IPS DF 4.7 (cell line): ENCODE results near the gene CIROP.

ENCODE experiments used
- DNase-seq: peaks from one replicate; pipeline ENCODE4 v3.0.0-alpha.2; 2013; ENCODE audit warnings: low spot score; ENCODE audit errors: extremely low read depth

Gene CIROP

DNA sequence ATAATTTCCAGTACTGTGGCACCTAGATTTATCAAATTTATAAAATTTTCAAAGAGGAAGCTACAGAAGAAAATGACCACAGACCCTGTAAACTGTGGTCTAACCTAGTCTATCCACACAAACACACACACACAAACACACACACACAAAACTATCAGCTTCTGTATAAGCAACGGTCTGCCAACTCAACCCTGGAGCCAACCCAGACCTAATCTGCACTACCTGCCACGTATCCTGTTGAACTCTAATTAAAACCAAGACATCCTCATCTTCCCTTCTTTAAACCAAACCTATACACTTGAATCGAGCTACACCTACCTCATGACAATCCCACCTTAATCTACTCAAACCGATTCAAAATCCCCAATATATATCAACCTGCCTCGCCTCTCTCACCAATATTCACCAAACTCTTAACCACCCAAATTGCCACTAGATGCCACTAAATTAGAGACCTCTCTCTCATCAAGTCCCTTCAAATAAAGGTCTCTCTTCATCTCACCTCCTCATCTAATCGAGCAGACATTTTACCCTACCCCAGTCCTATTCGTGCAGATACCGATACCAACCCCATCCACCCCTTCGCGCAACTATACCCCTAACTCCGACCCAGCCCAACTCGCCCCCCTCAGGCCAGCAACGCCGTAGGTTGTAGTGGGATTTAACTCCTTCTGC, 10.7 kb downstream of the CIROP start:
- DNase-seq = no peak

DNA sequence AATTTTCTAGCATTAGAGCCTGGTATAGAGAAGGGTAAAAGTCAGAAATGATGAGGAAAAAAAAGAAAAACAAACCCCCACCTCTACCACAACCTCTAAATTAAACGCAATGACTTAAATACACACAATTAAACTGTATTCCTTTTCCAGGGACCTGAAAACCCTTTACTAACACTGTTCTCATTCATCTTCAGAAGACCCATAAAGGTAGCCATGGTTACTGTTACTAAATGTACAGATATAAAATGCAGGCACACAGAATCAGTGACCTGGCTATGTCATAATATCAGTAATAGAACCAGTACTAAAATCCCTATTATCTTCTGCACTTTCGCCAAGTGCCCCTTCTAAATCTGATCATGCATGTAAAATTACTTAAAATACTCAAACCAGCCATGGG, 11.3 kb downstream of the CIROP start:
- DNase-seq = no peak

DNA sequence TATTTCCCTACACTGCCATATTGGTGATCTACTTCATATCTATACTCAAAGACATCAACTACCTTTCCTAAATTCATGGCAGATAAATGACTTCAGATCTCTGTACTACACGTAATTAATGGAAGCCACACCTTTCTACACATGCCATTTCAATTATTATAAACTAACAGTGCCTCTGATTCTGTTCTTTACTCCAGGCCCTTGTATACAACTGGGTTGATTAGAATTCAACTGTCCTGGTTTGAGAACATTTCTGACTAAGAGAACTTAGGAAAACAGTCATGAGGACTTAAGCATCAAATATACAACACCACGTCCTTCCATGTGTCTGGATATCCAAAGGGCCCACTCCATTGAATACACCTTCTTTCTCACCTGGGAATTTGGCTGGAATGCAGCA, 11.7 kb downstream of the CIROP start:
- no peak for DNase-seq

DNA sequence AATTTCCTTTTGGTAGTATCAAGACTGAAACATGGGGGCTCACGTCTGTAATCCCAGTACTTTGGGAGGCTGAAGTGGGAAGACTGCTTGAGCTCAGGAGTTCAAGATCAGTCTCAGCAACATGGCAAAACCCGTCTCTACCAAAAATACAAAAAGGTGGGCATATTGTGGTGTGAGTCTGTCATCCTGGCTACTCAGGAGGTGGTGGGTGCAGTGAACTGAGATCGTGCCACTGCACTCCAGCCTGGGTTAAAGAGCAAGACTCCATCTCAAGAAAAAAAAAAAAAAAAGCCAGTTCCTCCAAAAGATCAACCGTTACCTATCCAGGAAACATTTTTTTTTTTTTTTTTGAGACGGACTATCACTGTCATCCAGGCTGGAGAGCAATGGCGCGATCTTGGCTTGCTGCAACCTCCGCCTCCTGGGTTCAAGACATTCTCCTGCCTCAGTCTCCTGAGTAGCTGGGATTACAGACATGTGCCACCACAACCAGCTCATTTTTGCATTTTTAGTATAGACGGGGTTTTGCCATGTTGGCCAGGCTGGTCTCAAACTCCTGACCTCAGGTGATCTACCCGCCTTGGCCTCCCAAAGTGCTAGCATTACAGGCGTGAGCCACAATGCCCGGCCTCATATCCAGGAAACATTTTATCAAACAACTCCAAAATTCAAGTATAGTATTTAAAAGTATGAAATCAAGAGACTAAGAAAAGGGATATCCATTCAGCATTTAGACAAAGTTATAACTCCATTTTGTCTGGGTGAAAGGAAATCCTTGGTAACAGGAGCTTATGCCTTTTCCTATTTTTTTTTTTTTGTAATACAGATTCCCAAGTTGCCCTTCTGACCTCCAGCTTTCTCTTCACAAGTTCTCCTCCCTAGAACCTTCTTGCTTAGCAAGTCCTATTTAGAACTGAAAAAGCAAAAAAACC, 13.2 kb downstream of the CIROP start:
- no peak for DNase-seq

DNA sequence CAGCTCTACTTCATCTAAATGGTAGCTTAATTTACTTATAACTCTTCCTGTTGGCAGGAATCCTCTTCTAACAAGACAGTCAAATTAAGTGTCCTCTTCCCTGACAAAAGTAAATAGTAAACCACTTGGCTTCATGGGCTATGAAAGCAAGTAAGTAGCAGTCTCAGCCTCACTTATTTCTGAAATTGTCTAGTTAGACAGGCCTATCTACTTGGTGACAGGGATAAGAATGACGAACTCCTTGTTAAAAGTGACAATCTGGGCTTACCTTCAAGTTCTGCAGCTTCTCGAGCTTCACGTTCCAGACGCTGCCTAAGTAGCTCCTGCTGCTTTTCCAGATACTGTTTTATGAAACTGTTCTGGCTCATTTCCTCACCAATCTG, 14.5 kb downstream of the CIROP start:
- DNase-seq = no peak

DNA sequence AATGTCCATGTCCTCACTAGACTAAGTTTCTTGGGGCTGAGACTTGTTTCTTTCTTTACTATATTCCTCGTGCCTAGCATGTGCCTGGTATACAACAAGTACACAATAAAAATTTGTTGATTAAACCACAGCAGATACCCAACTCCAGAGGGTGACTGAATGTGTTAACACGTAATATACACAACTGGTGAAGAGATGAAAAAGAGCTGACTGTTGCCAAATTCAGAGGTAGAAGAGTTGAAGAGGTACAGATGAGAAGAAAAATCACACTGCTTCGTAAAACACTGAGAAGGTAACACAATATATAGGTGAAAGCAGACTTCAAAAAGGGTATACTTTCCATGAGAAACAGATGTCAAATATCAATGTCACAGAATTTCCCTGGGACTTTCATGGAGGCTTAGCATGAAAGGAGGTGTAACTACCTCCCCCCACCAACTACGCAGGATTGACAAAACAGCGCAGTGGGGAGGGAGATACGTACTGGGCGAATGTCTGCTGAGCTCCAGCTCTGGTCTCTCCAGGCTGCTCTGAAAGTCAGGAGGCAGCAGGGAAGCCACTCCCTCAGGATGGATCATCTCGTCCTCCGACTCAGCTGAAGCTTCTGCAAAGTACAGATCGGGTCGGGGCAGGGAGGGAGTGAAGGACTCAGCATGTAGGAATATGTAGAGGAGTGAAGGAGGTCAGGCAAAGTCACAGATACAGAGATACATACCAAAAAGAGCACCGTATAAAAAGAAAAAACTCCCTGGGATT, 15.1 kb downstream of the CIROP start:
- DNase-seq = no peak

DNA sequence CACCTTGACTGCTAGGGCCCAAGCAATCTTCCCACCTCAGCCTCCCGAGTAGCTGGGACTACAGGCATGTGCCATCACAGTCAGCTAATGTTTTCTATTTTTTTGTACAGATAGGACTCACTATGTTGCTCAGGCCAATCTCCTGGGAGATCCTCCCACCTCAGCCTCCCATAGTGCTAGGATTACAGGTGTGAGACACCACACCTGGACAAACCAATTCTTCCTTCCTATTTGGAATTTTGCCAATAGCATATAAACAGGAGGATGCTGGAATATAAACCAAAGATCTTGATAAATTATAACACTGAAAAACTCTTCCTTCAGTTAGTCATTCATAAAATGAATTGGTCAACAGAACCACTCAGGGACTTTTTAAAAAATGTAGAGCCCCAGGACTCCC, 18.2 kb downstream of the CIROP start:
- no peak for DNase-seq

DNA sequence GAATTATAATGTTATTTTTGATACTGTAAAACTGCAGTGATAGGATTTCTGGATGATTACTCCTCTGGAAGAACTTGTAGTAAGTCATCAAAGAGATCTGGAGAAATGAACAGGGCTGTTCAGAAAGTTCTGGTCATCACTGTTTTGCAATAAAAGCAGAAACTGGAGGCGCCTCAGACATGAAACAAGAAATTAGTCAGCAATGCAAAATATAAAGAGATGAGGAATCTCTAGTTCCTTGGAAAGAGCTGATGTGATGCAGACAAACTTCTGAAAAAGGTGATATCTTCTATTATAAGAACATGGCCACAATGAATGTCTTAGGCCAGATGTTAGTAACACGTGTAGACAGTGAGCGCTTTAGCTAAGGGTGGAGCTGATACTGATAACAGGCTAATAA, 19.3 kb downstream of the CIROP start:
- no peak for DNase-seq

DNA sequence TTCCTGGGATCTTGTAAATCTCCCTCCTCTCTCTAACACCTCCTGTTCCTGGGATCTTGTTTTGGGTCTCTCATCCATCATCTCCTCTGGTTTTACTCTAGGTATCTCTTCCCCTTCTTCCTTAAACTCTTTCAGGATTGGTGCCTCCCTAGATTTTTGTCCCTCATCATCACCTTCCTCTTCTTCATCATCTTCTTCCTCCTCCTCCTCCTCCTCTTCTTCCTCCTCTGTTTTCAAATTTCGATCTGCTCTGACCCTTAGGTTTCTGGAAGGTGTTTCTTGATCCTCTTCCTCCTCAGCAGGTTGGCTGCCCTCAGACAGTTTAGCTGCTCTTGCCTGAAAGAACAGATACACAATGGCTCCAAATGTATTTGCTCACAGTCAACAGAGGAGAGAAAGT, 24.3 kb downstream of the CIROP start:
- DNase-seq = no peak

DNA sequence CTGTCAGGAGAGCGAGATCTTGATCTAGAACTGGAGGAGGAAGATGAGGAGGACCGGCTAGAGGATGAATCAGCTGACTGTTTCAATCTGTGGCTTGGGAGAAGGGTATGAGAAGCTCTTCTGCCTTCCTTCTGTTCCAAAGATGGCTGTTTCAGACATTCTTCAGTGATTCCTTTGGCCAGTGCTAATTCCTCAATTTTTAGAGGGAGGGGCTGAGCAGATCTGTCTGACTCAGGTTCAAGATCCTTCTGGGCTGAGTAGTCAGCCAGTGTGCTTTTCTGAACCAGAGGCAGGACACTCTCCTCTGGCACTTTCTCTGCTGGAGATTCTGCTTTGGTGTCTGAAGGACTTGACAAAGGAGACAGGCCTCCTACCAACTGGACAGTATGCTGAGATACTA, 25.1 kb downstream of the CIROP start:
- DNase-seq = no peak

DNA sequence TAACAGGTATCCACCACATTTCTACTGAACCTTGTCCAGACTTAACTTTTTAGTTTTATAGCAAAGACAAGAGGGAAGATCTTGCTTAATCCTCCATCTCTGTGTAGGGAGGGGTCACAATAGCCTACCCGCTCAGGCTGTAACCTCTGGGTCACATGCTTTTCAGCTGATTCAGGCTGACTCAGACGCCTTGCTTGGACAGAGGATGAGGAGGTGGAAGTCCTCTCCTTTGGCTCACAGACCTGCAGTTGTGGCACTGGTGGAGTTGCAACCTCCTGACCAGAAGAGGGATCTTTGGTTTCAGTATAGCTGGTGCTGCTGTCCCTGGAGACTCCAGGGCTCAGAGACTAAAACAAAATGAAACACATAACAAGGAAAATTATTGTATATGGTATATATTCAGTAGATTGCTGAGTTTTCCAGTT, 26.1 kb downstream of the CIROP start:
- DNase-seq = no peak

DNA sequence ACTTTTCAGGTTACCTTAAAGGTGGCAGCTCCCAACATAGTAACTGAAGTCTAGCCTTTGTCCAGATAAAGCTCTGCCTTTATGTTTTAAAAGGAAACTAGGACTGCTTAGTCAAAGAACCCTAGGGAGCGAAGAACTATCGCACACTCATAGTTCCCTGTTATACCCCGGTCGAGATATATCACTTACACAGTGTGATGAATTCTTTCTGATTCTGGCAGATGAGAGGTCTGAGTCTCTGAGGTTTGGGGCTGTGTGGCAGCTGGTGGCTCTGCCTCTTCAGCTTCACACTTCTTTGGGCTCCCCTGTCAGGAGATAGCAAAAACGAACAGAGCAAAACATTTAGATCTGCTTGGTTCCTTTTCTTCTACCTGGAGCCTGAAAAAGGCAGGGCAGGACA, 26.8 kb downstream of the CIROP start:
- no peak for DNase-seq

DNA sequence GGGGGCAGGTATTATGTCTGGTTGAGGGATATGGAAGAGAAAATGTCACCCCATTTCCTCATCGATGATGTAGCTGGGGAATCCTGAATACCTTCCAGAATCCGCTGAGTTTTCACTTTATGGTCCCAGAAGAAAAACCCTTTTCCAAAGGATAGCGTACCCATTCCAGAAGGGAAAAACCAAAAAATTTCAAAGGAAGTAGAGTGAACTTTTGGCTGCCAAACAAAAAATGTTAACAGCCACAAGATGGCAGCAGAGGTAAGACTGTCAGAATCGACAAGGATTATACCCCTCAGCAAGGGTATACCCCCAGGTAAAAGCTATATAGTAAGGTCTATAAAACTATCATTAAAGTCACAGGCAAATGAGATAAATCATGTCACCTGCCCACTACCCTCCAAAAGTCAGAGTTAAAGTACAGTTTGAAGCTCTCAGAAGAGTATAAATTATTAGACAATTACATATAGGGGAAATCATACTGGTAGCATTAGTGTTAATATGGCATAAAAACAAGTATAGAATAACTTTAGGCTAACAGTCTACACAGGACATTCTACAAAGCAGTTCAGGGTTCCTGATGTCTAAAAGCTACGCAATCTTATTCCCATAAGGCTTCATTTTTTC, 27.9 kb downstream of the CIROP start:
- no peak for DNase-seq

DNA sequence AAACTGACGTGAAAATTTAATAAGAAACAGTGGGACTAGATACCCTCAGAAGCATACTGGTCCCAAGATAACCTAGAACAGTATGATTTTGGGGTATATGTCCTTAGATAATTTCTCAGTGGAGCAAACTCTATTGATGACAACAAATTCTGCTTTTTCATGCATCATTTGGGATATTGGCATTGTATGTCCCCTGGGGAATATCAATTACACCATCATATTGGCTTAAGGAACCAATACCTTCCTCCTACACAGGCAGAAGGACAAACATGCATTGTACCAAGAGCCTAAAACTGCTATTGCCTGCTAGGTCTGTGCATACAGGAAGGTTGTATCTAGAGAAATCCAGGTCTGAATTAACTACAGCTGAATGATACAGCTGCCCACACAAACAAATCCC, 29.9 kb downstream of the CIROP start:
- no peak for DNase-seq

DNA sequence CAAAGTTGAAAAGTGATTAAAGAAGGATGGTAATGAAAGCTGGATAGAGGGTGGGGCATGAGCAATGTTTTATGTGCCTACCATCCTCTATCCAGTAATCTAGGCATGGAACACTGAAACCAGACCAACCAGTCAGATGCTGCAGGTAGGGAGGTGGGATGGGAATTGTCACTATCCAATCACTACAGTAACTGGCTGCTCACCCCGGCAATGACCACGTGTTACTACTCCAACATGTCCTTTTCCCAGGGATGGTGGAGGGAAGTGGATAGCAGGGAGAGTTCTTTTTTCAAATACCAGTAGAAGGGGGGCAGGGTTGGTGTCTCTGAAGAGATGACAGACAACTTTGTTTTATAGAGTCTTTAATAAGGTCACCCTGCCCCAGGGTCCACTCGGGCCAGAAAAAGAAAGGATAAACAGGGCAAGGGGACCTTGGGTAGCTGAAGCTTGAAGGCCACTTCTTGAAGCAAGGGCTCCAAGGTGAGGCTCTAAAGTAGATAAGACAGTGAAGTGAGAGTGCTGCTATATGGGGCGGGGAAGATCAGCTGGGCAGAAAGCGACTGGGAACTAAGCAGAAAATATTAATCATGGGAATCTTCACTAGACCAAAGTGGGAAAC, 32.8 kb downstream of the CIROP start:
- DNase-seq = no peak

DNA sequence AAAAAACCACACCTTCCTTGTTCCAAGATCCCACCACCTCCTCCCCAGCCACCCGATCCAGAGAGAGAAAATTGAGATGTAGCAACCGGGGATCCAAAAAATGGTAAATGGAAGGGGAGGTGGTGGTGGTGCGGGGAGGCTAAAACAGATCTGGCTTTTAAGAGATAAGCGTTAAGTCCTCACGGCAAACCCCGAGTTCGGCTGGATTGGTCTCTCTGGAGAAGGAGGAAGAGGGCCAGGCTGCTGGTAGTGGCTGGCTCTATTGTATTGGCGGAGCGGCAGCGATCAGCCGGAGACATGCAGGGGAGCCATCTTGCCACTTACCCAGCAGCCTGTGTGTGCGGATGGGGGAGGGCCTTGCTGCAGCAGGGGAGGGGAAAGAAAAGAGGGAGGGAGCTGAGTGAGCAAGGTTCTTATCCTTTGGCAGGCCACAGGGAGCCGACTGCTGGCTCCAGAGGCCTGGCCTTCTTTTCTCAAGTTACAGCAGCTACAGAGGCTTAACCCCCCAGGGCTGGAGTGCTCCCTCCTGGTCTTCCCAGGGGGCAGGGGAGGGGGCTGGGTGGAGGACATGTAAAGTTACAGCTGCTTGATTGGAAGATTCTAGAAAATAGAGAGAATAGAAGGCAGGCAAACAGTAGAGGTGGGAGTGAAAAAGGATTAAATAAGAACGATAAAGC, 33.4 kb downstream of the CIROP start:
- DNase-seq = no peak

DNA sequence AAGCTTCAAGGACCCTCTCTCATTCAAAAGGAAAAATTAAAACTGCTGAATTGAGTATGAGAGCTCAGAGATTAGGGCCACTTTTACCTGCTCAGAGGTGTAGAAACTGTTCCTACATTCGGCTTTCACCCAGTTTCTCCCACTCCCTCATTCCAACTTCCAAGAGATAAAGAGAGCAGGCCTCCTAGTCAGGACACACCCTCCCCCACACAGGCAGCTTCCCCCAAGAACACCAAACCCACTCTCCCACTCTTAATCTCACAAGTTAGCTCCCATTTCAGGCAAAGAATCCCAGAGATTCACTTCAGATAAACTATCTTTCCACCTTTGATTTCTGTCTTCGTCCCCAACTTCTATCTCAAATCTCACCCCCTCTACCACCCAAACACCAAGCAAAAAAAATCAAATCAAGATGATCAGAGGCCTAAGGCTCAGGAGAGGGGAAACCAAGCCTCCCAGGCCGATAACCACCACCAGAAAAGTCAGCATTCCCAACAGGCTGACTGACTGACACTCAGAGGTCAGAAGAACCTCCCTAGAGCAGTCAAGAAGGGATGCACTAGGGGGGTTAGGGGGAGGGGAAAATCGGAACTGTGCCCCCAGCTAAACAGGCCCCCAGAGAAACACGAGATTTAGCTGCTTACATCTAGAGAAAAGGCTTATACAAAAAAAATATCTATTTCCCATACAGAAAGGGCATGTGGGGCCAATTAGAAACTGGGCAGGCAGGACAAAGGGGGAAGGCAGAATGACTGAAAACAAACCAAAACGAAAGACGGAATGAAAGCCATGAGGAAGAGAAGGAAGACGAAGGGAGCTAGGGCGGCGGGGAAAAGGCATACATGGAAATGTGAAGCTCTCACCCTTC, 34.3 kb downstream of the CIROP start:
- no peak for DNase-seq

DNA sequence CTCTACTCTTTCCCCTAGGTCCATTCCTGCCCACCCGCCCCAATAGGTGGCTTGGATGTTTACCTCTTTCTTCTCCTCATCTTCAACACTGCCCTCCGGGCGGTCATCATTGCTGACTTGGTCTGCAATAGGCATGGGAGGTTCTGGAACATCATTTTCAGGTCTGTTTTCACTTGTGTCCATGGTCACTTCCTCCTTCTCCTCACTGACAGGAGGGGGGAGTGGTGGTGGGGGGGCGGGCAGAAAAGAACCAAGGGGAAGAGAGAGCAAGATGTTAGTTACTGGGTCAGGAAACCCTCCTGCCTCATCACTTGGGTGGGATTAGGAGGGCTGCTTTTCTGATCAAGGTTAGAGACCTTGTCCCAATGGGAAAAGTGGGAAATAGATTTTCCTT, 35.4 kb downstream of the CIROP start:
- no peak for DNase-seq

DNA sequence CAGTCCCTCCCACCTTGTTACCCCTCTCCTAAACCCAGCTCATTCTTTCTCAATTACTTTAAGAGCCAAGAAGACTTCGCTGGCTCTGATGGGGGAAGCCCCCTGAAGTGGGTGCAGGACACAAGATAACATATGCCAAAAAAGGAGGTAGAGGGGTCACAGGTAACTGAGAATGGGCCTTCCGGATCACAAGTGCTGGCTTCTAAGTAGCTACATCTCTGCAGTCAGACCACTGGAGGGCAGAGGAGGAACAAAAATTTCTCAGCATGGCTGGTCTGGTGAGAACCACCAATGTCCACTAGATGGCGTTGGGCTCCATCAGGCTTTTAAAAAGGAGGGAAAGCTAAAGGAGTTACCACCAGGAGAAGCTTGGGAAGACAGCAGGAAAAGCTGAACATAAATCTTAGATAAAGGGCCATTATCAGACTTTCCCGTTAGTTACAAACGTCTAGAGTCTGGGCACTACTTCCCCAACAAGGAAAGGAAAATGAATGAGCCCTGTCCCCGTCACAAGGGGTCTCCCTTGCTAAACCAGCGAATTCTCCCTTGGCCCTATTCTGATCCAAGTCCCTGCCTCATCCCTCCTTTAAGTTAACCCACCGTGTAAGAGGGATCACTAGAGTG, 35.9 kb downstream of the CIROP start:
- DNase-seq = peak; percentile 87
